GM19372 (cell line): ENCODE results near the gene VAPA.

Source experiments
- ATAC-seq: cut with Tn5 transposase; IDR thresholded peaks from one replicate; pipeline ENCODE4 v1.9.1; 2021; ENCODE audit warnings: mild to moderate bottlenecking, low read depth, moderate library complexity; ENCODE audit not compliant: unreplicated experiment

Gene VAPA

DNA sequence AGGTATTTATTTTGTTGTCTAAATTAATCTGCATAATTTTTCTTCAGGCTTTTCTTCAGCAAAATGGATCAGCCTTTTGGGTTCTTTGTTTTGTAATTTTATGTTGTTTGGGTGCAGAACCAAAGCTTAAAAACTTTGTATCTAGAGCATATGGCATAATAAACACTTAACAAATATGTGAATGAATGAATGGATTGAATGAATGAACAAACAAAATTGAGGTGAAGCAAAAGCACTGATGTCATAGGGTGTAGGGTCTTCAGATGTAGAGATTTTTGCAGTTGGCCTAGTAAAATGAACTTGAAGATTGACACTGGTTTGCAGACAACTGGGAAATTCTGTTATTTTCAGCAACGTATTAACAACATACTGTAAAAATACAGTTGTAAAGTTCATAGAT, 17.3 kb downstream of the VAPA start:
- ATAC-seq: no peak

DNA sequence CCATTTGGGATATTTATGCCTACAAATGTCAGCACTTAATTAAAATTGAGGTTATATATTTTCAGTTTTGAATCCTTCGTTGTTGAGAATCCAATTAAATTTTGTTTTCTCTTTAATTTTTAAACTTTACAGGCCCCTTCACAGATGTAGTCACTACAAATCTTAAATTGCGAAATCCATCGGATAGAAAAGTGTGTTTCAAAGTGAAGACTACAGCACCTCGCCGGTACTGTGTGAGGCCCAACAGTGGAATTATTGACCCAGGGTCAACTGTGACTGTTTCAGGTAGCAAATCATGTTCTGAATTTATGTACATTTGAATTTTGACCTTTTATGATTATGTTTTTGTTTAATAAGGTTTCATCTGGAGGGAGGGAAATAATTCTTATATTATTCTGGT, 17.9 kb downstream of the VAPA start:
- ATAC-seq: no peak

DNA sequence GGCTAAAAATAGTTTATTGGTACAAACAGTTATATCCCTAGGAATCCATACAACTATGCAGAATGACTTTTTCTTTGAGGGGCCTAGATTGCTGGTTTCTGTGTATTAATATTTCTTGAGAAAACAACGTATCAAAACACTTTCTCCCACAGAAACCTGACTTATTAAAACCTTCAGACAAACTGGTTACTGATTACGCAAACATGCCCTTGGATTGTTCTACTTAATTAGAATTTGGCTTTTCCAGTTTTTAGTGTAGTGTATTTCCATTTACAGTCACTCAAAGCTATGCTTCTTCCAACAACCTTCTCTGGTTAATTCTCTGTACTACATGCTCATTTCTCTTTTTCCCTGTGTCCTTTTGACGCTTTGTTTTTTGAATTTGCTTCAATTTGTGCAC, 20.0 kb downstream of the VAPA start:
- no peak for ATAC-seq

DNA sequence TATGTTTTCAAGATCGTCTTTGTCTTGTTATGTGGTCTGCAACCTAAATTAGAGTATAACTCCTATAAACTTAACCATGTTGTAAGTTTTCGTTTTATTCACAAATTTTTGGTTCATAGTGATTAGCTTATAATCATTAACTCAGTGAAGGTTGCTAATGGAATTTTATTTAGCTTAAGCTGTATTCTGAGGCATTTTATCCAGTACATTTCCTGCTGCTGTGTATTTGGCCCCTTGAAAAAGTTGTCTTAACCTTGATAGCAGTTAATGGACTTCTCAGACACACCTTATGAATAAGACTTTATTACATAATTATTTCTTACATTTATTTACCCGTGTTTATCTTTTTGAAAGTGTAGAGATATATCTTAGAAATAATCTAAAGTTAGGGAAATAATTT, 20.5 kb downstream of the VAPA start:
- no peak for ATAC-seq

DNA sequence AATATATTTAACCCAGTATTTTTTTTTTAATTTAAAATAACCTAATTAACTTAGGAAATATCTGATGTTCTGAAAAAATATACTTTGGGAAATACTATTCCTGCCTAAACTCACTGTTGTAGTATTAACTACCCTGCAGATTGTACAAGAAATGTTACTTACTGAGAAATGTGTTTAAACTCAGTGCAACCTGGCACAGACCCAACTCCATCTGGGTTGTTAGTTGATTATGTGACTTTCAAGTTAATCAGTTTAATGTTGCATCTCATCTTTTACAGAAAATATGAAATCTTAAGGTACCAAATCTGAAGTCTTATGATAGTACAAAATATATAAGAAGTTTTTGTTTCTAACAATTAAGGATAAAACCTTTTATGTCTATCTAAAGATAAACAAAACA, 27.3 kb downstream of the VAPA start:
- no peak for ATAC-seq

DNA sequence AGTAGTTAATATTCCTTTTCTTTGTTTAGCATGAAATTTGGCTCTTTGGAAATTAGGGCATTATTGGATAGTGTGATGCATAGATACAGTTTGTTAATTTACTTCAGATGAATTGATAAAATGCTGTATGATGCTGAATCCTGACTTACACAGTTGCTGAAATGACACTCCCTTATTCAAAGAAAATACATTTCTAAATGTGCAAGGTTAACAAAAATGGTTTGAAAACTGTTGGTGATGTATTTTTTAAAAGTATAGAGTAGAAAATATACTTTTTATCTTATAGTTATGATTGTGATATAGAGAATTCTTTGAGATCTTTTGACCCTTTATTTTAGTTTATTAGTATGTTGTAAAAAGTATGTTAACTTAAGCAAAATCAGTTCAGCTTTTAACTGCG, 27.8 kb downstream of the VAPA start:
- ATAC-seq: no peak

DNA sequence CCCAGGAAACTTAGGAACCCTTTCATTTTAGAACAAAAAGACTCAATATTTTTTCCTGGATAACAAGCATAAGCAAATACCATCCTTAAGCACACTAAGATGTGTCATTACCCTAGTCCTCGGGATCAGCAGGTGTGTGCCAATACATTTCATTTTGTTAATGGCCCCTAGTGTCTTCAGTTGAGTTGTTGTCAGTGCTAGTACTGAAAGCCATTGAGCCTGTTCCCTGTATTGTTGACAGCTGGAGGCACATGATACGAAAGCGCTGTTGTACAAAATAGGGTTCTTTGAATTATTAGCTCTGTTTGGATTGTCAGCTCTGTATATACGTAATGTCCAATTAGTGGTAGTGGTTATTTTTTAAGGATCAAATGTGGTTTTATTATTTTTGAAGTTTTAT, 29.5 kb downstream of the VAPA start:
- no peak for ATAC-seq

DNA sequence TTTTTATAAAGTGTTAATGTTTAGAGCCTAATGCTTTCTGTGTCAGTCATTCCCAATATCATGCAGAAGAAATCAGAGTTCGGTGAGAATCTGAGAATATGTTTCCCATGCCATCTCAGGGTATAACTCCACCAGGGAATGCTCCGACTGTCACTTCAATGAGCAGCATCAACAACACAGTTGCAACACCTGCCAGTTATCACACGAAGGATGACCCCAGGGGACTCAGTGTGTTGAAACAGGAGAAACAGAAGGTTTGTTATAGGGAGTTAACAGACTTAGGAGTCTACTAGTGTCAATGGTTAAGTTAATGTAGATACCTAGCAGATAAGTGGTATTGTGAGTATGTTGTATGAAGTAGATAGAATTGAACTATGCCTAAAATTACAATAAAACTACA, 31.0 kb downstream of the VAPA start:
- ATAC-seq: no peak

DNA sequence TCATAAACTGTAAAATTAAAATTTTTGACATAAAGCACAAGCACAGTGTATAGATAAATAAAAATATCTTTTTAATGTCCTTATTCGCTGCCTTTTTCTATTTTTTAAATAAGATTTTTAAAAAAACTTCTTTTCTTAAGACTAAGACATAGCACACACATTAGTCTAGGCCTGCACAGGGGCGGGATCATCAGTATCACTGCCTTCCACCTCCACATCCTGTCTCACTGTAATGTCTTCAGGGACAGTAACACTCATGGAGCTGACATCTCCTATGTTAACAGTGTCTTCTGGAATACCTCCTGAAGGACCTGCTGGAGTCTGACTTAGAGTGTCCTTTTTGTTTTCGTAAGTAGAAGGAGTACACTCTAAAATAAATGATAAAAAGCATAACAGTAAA, 33.0 kb downstream of the VAPA start:
- no peak for ATAC-seq

DNA sequence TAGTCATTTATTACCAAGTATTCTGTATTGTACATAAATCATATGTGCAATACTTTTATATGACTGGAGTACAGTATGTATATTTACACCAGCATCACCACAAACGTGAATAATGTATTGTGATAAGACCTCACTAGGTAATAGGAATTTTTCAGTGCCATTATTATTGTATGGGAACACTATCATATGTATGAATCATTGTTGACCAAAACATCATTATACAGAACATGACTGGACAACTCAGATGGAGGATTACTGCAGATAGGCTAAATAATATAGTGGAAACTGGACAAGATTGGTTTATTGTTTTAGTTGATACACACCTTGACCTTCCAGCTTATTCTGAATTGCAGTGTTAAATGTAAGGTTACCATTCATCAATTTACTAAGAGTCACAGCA, 33.4 kb downstream of the VAPA start:
- no peak for ATAC-seq

DNA sequence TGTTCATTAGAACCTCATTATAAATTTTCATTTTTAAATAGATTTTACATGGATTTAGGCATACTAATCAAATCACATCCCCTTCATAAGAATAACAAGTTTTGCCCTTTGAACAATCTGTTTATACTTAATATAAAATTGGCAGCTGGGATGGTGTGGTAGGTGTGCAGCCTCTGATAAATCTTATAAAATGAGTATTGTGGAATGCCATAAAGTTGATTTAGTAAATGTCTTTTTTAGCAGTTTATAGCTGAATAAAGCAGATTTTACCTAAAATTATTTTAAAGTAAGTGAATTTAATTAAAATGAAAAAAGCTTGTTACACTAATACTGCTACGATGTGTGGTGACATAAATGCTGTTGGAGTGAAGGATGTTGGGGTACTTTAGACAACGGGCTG, 35.5 kb downstream of the VAPA start:
- ATAC-seq: no peak

DNA sequence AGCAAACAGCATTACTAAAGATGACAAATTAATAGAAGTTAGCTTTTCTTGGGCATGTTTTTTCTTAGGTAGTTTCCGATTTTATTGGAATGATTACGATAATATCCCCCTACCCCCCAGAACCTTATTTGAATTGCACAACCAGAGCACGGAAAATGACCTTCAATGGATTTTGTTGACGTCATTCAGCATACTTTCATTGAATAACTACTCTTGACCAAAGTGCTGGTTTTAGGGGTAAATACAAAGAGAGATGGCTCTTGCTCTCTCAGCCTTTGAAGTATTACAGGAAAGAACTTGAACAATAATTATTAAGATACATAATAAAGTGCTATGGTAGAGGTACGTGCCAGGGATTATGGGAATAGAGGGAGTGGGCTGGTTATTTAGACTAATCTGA, 36.0 kb downstream of the VAPA start:
- ATAC-seq: no peak

DNA sequence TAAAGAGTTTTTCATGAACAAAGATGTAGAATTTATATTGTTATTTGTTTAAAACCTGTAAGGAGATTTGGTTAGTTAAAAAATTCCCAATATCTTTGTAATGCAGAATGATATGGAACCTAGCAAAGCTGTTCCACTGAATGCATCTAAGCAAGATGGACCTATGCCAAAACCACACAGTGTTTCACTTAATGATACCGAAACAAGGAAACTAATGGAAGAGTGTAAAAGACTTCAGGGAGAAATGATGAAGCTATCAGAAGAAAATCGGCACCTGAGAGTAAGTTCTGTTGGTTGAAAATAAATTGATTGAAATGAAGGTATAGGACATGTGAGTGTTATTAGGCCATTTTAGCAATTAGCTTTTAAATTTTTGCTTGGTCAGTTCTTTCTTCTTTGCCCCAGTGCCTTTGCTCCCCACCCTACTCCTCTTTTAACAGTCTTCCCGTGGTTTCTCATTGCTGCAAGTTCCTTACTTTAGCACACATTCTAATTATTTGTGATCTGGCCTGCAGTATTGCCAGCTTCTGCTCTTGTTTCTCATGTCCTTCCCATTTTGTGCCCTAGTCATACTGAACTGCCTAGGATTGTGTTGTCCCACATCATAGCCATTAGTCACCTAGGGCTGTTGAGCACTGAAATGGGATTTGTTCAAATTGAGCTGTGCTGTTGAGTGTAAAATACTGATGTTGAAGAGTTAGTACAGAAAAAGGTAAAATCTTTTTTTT, 36.6 kb downstream of the VAPA start:
- ATAC-seq: no peak

DNA sequence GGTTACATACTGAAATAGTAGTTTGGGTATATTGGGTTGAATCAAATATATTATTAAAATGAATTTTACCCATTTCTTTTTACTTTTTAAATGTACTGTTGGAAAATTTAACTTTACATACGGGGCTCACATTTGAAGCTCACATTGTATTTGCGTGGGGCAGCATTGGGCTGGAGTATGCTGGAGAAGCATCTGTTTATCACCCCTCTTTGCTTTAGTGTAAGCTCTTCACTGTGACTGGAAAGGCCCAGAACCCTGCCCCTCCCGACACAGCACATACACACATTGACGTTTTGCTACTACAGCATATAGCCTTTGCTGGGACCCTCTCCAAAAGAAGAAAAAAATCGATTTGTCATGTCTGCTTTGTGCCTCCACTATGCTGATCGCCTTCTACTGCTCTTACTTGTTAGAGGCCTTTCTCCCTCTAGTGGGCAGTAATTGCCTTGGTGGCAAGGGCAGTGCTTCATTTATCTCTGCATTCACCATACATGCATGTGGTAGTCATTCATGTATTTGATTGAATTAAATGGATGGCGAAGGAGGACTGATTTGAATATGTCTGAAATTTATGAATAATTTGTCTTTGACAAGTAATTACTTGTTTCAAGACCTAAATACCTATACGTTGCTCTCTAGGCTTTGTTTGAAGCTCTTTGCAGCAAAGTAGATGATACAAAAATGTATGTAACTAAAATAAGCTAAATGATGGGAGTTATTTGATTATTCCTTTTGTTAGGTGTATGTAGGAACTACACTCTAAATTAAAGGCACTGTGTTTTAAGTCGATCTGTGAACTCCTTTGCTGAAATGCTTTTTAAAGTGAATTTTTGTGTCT, 37.4 kb downstream of the VAPA start:
- ATAC-seq: no peak

DNA sequence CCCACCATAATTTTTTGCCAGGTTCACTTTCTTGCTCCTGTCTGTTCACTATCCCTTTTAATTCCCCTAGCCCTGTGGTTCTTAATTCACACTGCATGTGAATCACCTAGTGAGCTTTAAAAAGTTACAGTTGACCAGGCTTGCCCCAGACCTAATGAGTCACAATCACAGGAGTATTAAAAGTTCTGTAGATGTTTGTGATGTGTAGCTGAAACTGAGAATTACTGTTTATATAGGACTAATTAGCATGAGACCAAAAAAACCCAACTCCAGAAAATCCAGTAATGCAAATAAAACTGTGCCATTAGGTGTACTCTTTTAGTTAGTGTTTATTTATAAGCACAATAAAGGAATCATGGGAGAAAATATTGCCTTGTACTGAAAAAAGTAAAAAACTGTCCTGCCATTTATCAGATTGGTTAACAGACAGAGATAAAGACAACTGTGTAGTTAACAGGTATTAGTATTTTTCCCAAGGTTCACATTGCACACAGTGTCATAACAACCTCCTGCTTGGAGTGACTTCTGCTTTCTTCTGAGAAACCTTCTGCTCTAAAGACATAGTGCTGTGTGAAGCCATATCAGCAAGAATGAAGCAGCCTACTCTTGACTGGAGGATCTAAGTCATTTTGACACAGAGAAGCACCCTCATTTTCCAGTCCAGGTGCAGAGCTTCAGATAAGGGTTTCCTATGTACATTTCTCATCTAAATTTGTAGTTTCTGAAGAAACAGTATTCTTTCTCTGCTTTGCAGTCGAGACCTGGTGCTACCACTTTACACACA, 39.0 kb downstream of the VAPA start:
- ATAC-seq: no peak

DNA sequence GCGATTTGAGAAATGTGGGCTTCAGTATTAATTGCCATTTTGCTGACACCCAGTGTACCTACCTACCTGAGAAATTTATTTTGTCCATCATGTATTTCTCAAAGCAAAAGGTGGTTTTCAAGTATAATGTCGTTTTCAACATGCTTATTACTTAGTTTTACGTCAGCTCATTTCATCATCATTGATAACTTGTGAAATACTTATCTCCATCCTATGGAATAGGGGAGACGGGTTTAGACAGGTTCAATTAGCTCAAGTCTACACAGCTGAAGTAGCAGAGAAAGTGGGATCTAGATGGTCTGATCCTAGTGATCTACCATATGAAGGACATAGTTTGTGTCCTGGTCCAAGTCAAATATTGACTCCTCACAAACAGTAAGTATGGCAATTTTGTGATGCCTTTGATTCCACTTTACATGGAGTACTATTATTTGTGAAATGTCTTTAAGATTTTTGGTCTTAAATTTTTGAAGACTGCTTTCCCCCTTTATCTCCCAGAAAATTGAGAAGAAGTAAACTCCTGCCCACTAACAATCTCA, 45.1 kb downstream of the VAPA start:
- ATAC-seq: no peak

DNA sequence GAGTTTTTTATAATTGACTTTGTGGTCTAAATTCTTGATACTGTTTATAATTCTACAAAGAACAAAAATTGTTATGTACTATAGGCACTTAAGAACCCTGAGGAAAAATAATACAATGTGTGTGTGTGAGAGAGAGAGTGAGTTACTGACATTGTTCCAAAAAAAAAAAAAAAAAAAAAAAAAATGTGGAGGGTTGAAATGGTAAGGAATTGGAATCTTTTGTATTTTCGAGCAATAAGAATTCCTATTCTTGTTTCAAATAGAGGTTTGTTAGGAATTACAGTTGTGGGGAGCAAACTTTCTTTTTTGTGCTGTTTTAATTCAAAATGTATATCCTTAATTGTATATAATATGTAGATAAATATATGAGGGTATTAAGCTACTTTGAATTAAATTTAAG, 45.7 kb downstream of the VAPA start:
- ATAC-seq: no peak

DNA sequence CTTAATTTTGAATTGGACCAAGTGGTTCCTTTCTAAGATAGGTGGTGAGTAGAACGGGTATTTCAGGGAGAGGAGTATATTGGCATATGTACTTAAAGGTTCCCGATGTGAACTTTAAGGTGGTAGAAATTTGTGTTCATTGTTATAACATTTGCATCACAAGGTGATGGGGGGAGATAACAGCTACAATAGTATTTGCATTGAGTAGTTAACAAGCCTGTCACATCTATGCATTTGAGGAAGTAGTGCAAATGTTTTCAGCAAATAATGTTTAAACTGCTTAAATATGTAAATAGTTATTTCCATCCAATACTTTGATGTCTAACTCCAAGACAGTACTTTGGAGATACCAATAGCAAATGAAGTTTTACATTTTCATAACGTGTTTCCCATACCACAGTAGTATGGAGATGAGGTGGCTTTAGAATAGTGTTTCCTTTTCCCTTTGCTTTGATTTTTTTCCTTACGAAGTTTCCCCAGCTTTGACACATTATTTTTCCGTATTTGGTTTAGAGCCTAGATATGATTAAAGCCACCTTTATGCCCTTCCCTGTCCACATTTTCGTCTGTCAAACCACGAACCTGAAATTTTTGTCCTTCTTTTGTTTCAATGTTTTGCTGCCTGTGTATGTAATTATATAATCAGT, 46.6 kb downstream of the VAPA start:
- no peak for ATAC-seq

DNA sequence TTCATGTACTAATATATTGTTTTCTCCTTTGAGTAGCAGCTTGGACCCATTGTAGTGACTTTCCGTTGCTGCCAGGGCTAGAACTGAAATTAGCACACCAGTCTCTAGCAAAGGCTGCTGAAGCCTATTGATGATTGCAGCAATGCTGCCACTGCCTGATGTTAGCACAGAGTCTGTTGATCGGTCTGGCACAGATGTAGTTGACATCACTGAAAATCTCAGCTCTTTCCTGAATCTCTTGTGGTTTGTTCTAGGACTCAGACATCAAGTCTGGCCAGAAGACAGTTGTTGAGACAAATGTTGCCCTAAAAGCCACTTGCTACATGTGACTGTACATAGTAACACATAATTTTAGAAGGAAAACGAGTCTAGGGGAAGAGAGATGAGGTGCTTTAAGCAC, 47.2 kb downstream of the VAPA start:
- no peak for ATAC-seq

DNA sequence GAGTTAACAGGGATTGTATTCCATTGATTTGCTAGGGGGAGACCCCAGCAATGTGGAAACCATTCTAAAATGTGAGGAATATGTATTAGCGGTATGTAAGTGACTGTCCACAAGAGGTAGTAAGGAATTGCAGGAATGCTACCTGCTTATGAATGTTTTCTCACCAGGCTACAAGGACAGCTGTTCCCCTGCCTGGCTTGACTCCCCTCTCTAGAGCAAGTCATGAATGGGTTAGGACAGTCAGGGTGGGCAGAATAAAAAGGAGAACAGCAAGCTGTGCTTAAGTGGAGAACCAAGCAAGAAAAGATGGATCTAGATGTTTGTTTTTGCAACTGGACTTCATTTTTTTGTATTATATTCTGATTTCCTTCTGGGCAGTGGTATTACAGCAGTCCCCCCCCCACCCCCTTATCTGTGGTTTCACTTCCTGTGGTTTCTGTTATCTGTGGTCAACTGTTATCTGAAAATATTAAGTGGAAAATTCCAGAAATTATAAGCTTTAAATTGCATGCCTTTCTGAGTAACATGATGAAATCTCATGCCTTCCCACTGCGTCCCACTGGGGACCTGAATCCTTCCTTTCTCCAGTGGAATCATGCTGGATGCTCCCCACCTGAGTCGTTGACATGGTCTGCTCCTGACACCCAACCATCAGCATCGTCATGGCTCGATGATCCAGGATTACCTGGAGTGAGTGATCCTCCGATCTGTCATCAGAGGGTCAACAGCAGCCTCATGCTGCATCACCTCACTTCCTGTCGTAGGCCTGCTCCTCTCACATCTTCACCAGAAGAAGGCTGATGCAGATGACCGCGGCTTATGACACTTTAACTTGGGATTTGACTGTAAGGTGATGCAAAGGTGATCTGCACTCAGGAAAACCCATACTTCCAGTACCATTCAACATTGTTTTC, 52.2 kb downstream of the VAPA start:
- no peak for ATAC-seq
